ENCODE data around the gene KCNG2. TPM values are rescaled to one million over a fixed set of nuclear protein-coding genes. Genes with fewer than 3 reads are reported as not detected.

The KCNG2 gene
- total RNA-seq, 1 experiment from 2014 or later = not detected

DNA sequence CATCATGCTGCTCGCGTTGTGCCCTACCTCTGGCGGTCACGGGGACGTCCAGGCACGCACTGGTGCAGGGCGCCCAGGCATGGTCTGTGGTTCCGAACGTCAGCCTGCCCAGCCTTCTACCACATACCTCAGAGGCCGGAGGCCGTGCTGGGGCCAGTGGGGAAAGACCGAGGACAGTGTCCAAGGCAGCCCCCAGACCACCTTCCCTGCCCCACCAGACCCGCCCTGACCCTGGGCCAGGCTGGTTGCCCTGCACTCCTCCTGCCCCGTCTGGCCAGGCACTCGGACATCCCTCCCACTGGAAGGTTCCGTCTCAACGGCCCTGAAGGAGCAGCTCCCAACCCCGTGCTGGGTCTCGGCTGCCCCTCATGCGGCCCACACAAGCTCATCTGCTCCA lies 120.9 kb downstream of the KCNG2 start:
- DNase-seq (ENCODE audit: low read depth) = no peak

- no peak for DNase-seq (ENCODE audit: low read depth)
Observed at GRCh38 chr18:79919089-79919488, 121.4 kb downstream of the KCNG2 start.

- DNase-seq (ENCODE audit: low read depth) = no peak
Observed at GRCh38 chr18:79921984-79922965, 124.5 kb downstream of the KCNG2 start.

- no peak for DNase-seq (ENCODE audit: low read depth)
Observed at GRCh38 chr18:79922971-79923411, 125.3 kb downstream of the KCNG2 start.

GRCh38 chr18:79923896-79924585 lies 126.3 kb downstream of the KCNG2 start:
- no peak for DNase-seq (ENCODE audit: low read depth)

GRCh38 chr18:79924814-79925731 lies 127.3 kb downstream of the KCNG2 start:
- DNase-seq (ENCODE audit: low read depth) = no peak

- DNase-seq (ENCODE audit: low read depth) = no peak
Observed at GRCh38 chr18:79926306-79926705, 128.6 kb downstream of the KCNG2 start.

GRCh38 chr18:79926715-79927606 lies 129.2 kb downstream of the KCNG2 start:
- no peak for DNase-seq (ENCODE audit: low read depth)

- DNase-seq (ENCODE audit: low read depth) = no peak
Observed at GRCh38 chr18:79927607-79928562, 130.1 kb downstream of the KCNG2 start.

DNA sequence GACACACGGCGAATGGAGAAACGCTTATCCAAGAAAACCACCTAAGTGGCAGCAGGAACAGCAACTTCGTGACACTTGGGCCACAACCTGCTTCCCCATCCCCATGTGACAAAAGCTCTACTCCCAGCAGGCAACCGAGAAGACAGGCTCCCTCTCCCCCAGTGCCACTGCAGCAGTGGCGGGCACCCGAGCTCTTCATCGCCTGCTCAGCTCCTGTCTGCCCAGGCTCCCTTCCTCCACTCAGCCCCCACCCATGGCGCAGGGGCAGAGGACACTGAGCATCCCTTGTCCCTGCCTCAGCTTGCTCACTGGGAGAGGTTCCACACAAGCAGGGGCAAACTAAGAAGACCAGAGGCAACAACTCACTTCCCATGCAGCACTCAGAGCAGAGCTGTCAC lies 130.8 kb downstream of the KCNG2 start:
- DNase-seq (ENCODE audit: low read depth) = no peak

DNA sequence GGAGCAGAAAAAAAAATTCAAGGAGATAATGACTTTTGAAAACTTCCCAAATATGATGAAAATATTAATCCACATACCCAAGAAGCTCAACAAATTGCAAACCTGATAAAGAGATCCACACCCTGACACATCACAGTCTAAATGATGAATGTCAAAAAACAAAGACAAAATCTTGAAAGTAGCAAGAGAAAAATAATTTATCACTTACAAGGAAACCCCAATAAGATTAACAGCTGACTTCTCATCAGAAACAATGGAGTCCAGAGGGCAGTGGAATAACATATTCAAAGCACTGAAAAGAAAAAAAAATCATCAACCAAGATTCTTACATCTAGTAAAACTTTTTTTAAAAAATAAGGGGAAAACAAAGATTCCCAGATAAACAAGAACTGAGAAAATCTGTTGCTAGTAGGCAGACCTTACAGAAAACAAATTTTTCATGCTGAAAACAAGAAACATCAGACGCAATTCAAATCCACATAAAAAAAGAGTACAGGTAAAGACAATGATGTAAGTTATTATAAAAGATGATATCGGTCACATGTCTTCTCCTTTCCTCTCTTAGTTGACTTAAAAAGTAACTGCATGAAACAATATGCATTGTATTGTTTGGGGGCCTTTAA lies 132.4 kb downstream of the KCNG2 start:
- DNase-seq (ENCODE audit: low read depth) = no peak

DNA sequence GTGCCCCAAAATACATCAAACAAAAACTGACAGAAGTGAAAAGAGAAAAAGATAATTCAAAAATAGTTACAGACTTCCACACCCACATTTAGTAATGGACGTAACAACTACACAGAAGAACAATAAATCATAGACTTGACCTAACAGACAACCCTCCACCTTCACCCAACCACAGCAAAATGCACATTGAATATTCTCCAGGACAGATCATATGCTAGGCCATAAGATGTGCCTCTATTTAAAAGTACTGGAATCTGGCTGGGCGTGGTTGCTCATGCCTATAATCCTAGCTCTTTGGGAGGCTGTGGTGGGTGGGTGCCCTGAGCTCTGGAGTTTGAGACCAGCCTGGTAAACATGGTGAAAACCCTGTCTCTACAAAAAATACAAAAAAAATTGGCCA lies 133.7 kb downstream of the KCNG2 start:
- DNase-seq (ENCODE audit: low read depth) = no peak

GRCh38 chr18:79932907-79933306 lies 135.2 kb downstream of the KCNG2 start:
- DNase-seq (ENCODE audit: low read depth) = no peak

DNA sequence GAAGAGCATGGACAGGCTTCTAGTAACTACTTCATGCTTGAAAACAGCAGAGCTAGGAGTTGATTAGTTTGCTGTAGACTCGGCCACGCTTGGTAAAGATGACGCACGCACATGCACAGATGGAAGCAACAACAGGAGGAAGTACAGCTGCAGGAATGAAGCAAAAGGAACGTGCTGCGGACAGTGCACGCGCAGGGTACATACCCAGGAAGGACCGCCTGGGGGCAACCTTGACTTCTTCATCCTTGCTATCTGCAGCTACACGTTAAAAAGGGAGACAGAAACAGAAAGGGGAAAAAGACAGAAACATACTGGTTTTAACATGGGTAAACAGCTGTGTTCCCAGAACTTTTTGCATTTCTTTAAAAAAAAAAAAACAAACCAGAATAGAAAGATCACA lies 136.0 kb downstream of the KCNG2 start:
- DNase-seq (ENCODE audit: low read depth) = no peak

- no peak for DNase-seq (ENCODE audit: low read depth)
Observed at GRCh38 chr18:79934311-79935097, 136.8 kb downstream of the KCNG2 start.

- DNase-seq (ENCODE audit: low read depth) = no peak
Observed at GRCh38 chr18:79935098-79935480, 137.4 kb downstream of the KCNG2 start.

DNA sequence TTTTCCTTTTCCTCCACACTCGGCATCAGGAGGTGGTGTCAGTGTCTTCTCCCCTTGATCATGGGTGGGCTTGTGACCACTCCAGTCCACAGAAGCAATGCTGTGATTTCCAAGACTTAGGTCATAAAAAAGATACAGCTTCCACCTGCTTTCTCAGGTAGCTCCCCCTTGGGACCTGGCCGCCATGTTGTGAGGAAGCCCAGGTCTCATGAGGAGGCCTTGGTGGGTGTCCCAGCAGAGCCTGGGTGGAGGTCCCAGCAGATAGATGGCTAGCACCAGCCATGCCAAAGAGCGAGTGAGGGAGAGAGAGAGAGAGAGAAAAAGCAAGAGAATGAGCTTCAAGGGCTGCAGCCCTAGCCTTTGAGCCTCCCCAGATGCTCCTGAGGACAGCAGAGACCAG lies 137.8 kb downstream of the KCNG2 start:
- no peak for DNase-seq (ENCODE audit: low read depth)

DNA sequence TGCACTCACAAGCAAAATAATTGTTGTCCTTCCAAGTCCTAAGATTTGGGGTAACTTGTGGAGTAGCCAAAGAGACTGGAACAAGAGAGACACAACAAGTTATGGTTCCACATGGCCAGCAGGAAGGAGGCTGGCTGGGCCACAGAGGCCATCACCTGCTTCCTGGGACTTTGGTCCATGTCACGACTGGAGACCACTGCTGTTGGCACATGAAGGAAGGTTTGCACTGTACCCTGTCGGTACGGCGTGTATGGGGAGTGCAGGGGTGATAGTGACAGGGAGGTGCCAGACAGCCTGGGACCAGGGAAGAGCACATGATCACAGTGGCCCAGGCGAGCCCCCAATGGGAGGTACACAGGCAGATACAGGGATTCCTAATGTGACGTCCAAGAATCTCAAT lies 138.2 kb downstream of the KCNG2 start:
- DNase-seq (ENCODE audit: low read depth) = no peak

All from HT1080 (cell line).